Kidney epithelial cell (primary cell): Measurements from ENCODE around the gene MPDZ. TPM values are rescaled to one million over a fixed set of nuclear protein-coding genes. Genes with fewer than 3 reads are reported as not detected.

Experiments
- DNase-seq: peaks from one replicate; pipeline ENCODE4 v3.0.0-alpha.2; 2010; ENCODE audit warnings: low read depth
- H3K27me3 ChIP-seq: 2 replicates; pipeline ENCODE4 v1.6.0; 2011; ENCODE audit warnings: low read length; ENCODE audit not compliant: control insufficient read depth, insufficient read depth
- H3K36me3 ChIP-seq: 2 replicates; pipeline ENCODE4 v1.5.1; 2011; ENCODE audit warnings: low read length; ENCODE audit not compliant: control insufficient read depth, insufficient read depth
- H3K4me3 ChIP-seq: 2 replicates; pipeline ENCODE4 v1.5.1; 2011; ENCODE audit warnings: low read depth, mild to moderate bottlenecking, control low read depth, low read length
- total RNA-seq: library from RNA; depleted of rRNA; stranded (reverse); fragments of >200 nt; gene quantifications from 2 replicates; pipeline ENCODE4 v1.2.3, GENCODE V29; 2015
- TF ChIP-seq, protein P1 (sequence below): IDR thresholded peaks from 2 replicates; pipeline ENCODE4 v1.5.1; 2011; ENCODE audit warnings: mild to moderate bottlenecking, moderate library complexity, low read length, control low read depth, inconsistent platforms; ENCODE audit not compliant: insufficient read depth, poor library complexity, severe bottlenecking

Gene MPDZ
- total RNA-seq, 1 donor from 2014 or later, result 17.3 TPM

DNA sequence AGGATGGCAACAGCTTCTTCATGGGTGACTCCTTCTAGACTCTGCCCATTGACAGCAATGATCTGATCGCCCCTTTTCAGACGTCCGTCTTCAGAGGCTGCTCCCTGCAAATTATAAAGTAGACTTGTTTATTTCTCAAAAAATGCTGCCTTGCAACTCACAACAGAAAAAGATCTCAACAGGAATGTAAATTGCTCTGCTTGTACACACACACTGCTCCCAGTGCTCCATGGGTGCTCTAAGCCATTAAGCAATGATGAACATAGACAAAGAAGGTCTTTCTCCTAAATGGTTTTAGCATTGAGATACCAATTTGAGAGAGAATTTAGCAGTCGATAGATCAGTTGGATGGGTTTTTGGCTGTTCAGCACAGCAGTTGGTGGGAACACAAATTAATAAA is 172.5 kb downstream of the MPDZ start:
- Histone ChIP-seq H3K4me3 (no peak overlapping the region), H3K27me3 (no peaks in the 10 kb centered on the region), H3K36me3 (no peaks in the 10 kb centered on the region)
- no peak for DNase-seq
- TF ChIP-seq, protein P1, sequence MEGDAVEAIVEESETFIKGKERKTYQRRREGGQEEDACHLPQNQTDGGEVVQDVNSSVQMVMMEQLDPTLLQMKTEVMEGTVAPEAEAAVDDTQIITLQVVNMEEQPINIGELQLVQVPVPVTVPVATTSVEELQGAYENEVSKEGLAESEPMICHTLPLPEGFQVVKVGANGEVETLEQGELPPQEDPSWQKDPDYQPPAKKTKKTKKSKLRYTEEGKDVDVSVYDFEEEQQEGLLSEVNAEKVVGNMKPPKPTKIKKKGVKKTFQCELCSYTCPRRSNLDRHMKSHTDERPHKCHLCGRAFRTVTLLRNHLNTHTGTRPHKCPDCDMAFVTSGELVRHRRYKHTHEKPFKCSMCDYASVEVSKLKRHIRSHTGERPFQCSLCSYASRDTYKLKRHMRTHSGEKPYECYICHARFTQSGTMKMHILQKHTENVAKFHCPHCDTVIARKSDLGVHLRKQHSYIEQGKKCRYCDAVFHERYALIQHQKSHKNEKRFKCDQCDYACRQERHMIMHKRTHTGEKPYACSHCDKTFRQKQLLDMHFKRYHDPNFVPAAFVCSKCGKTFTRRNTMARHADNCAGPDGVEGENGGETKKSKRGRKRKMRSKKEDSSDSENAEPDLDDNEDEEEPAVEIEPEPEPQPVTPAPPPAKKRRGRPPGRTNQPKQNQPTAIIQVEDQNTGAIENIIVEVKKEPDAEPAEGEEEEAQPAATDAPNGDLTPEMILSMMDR, result no peak

DNA sequence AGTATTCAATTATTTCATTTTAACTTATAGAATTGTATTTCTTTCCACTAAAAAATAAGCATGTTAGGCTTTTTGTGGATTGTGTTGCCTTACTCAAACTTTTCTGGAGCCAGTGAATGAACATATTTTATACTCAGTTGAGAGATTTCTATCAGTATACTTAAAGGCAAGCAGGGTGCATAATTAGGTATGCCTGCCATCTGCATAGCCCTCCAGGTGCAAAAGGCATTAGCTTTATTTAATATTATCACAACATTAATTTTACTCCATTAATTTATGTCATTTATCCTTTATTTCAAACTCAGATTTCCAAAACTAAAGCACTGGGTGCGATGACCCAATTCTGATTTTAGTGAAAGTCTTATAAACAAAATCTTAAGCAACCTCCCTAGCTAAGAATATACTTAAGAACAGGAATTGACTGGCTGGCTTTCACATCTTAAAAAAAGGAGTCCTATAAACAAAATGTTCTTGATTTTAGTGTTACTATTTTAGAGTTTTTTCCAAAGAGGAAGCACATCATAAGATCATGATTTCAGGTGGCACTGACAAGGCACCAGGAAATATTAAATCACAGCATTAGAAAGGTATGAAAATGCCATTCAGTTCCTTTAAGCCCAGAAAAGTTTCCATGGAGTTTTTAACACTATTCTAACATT is 178.4 kb downstream of the MPDZ start:
- Histone ChIP-seq H3K27me3 (no peaks in the 10 kb centered on the region), H3K4me3 (no peak overlapping the region), H3K36me3 (no peaks in the 10 kb centered on the region)
- TF ChIP-seq, protein P1, result no peak
- DNase-seq, result no peak

DNA sequence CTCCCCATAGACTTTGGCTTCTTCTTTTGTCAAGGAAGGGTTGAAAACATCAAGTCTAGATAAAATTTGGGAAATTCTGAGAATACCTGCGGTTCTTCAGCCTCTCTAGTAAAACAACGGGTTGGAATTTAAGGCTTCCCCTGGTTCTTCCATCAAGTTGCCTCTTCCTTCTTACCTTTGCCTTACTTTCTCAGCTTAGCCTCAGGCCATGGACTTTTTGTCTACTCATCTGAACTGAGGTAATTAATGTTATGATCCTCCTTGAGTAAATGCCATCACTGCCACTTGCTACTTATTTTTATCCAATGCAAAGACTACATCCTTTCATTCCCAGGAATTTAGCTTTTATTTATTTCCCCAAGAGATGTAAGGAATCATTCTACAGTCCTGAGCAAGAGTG is 184.4 kb downstream of the MPDZ start:
- Histone ChIP-seq H3K4me3 (no peak overlapping the region), H3K27me3 (no peaks in the 10 kb centered on the region), H3K36me3 (no peaks in the 10 kb centered on the region)
- no peak for DNase-seq
- TF ChIP-seq, protein P1, result no peak

DNA sequence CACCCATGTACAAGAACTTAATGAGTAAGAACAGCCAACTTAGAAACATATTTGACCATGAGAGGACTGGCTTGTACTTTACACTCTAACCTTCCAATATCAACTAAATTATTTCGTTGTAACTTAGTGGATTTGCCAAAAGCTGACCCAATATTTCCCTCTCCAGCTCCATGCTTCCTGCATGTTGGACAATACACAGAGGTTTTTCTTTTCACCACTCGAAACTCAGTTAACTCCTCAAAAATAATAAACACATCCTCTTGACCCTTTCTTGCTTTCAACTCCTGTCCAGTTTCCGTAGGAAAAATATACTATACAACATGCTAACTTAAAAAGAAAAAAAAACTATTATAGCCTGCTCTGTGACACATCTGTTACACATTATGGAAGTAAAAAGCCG is 188.9 kb downstream of the MPDZ start:
- no peaks in the 10 kb centered on the region for H3K36me3 ChIP-seq
- TF ChIP-seq, protein P1, result no peak
- no peak for DNase-seq
- H3K27me3 ChIP-seq, result no peaks in the 10 kb centered on the region
- H3K4me3 ChIP-seq, result no peak overlapping the region

DNA sequence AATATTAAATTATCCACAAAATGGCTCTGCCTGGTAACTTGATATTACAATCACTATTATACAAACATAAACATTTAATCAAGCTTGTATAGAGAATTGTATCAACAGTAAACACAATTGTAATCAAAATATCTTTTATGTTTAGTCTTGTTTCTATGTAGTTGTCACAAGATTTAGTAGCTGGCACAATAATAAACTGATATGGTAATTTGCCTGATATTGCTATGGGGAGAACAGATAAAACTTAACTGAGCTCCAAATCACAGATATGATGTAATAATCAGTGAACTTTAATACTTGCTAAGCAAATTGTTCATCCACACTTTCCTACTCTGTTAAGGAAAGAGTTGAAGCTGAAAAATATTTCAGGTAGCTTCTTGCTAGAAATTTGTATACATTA is 189.8 kb downstream of the MPDZ start:
- TF ChIP-seq, protein P1, result no peak
- DNase-seq, result no peak
- Histone ChIP-seq H3K36me3 (no peaks in the 10 kb centered on the region), H3K27me3 (no peaks in the 10 kb centered on the region), H3K4me3 (no peak overlapping the region)
